22Rv1 (cell line): ENCODE measurements around the gene PRDM2.

Experiments
- CTCF ChIP-seq: fragments of 450-650 bp; IDR thresholded peaks from 2 replicates; pipeline ENCODE4 v1.5.1; 2017; ENCODE audit warnings: mild to moderate bottlenecking
- ZFX ChIP-seq: fragments of 450-650 bp; IDR thresholded peaks from 2 replicates; pipeline ENCODE4 v1.6.1; 2017; ENCODE audit warnings: antibody characterized with exemption, borderline replicate concordance

- TF ChIP-seq CTCF = no peak
- no peak for TF ChIP-seq ZFX
These were observed 23.8 kb downstream of the PRDM2 start for GRCh38 chr1:13723810-13724209.
